ENCODE data around the gene SLC9C1.

Gene SLC9C1

GRCh38 chr3:112141293-112141692, 152.7 kb downstream of the SLC9C1 start:
- no peak for DNase-seq (ENCODE audit: low read depth, low spot score)
- no peak for TF ChIP-seq CTCF (IDR thresholded peaks at IDR 0.05; ENCODE audit: low read depth, low read length)
- in situ Hi-C loops (cut with HindIII; ENCODE audit: low sequenced_read_pairs) = no loop called here
- H3K4me3 ChIP-seq (ENCODE audit: low read depth, low read length) = no peak overlapping the region

DNA sequence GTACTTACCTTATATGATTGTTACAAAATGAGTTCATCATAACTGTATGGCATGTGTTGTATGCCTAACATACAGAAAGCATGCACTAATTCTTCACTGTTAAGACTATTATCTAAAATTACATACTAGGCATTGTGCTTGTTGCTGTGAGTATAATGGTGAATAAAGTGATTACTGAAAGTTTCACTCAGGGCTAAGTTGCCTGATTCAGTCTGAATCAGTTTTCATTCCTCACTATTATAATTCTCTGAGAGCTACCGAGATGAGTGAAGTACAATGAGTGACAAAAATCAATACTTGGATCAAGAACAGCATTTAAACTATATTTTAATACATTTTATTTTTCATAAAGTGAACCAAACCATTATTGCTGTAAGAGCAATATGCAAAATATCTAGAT, 153.4 kb downstream of the SLC9C1 start:
- no peak overlapping the region for H3K4me3 ChIP-seq (ENCODE audit: low read depth, low read length)
- DNase-seq (ENCODE audit: low read depth, low spot score) = no peak
- TF ChIP-seq CTCF (IDR thresholded peaks at IDR 0.05; ENCODE audit: low read depth, low read length) = no peak
- in situ Hi-C loops (cut with HindIII; ENCODE audit: low sequenced_read_pairs) = no loop called here

- TF ChIP-seq CTCF (IDR thresholded peaks at IDR 0.05; ENCODE audit: low read depth, low read length) = no peak
- no peak for DNase-seq (ENCODE audit: low read depth, low spot score)
- in situ Hi-C loops (cut with HindIII; ENCODE audit: low sequenced_read_pairs) = no loop called here
- H3K4me3 ChIP-seq (ENCODE audit: low read depth, low read length) = no peak overlapping the region
Observed at GRCh38 chr3:112138219-112138969, 155.6 kb downstream of the SLC9C1 start.

DNA sequence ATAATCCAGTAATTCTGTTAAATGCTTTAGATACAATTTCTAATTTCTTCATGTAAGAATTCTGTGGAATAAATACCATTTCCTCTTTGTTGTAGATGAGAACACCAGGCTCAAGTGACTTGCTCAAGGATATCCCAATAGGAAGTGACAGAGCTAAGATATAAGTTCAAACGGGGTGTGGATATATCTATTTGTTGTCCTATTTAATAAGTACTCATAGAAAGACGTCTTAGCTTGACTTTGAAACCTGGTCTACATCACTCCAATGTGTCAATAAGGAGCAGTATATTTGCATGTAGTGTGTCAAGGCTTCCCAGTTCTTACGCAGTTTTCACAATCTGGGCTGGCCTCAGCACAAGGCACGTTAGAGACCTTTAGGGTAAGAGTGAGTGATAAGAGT, 156.2 kb downstream of the SLC9C1 start:
- no peak overlapping the region for H3K4me3 ChIP-seq (ENCODE audit: low read depth, low read length)
- in situ Hi-C loops (cut with HindIII; ENCODE audit: low sequenced_read_pairs) = no loop called here
- TF ChIP-seq CTCF (IDR thresholded peaks at IDR 0.05; ENCODE audit: low read depth, low read length) = no peak
- no peak for DNase-seq (ENCODE audit: low read depth, low spot score)

DNA sequence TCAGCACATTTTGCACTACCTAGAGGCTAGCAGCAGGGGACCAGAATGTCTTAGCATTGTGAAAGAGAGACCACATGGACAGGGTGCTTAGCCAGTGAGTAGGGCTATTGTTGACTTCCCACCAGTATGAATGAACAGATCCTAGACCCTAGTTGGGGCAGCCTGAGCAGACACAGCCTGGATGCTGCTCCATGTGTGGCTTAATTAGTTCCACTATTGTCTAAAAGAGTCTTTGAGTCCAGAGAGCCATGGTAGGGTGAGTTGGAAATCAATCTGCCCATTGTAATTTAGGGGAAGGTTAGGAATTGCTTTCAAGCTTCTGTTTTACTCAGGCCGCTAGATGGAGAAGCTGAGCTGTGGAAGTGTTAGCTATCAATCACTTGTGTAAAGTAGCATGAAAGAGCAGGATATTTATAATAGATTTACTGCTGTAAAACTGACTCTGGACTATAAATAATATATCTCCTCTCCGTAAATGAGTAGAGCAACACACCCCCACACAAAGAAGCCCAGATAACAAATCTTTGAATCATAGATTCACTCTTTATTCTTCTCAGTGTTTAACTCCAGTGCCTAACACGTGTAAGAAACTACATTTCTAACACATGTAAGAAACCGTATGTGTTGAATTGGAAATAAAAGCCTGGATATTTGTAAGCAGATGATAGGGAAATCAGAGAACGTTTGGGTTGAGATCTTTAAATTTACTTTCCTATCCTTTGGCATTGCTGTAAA, 156.9 kb downstream of the SLC9C1 start:
- in situ Hi-C loops (cut with HindIII; ENCODE audit: low sequenced_read_pairs) = no loop called here
- no peak overlapping the region for H3K4me3 ChIP-seq (ENCODE audit: low read depth, low read length)
- DNase-seq (ENCODE audit: low read depth, low spot score) = peak; percentile 51
- peak; percentile 76 for TF ChIP-seq CTCF (IDR thresholded peaks at IDR 0.05; ENCODE audit: low read depth, low read length)

DNA sequence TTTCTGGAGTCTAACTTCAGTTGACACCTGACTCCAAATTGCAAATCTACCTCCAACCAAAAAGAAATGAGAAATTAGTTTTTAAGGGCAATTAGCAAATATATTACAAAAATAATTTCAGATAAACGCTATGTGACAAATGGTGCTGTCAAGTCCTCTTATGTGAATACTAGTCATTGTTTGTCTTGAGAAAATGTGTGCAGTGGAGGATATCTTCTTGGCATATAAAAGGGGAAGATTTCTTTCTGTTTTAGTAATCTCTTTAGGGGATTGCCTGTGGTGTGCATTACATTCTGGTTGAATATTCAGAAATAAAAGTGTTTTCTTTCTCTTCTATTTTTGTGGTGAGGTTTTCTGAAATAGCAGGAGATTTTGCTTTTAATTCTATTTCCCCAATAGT, 158.0 kb downstream of the SLC9C1 start:
- DNase-seq (ENCODE audit: low read depth, low spot score) = no peak
- H3K4me3 ChIP-seq (ENCODE audit: low read depth, low read length) = no peak overlapping the region
- in situ Hi-C loops (cut with HindIII; ENCODE audit: low sequenced_read_pairs) = no loop called here
- TF ChIP-seq CTCF (IDR thresholded peaks at IDR 0.05; ENCODE audit: low read depth, low read length) = no peak
